ENCODE results near the gene LDHAL6B. TPM values are rescaled to one million over a fixed set of nuclear protein-coding genes. Genes with fewer than 3 reads are reported as not detected.

The LDHAL6B gene
- total RNA-seq, 1 experiment from 2014 or later: not detected

DNA sequence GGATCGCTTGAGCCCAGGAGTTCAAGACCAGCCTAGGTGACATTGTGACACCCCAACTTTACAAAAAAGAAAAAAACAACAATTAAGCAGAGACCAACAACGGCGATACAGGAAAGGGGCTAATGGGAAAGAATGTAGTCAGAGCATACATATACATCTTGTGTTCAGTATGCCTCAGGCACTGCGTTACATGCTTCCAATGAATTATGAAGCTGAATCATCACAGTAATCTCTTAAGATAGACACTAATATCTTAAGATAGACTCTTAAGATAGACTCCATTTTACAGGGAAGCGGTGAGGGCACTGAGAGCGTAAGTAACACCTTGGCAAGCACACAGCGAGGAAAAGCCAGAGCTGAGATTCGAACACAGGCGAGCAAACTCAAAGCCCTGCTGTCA is 6.1 kb upstream of the LDHAL6B start:
- no peak for DNase-seq (ENCODE audit: low read depth, low spot score)
- in situ Hi-C loops (cut with HindIII; ENCODE audit: low pct_unique_long_range_greater_than_20kb, low sequenced_read_pairs): no loop called here

DNA sequence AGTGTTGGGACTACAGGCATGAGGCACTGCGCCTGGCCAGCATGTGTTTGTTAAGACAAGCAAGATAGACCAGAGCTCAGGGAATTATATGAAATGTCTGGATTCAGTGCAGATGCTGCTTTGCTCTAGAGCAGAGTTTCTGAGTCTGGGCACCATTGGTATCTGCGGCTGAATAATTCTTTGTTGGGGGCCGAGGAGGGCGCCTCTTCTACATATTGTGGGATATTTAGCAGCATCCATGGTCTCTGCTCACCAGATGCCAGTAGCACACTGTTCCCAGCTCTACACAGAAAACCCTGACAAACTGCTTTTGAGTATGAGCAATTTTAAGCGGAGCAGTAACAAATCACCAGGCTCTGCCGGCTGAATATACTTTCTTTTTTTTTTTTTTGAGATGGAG is 3.6 kb upstream of the LDHAL6B start:
- in situ Hi-C loops (cut with HindIII; ENCODE audit: low pct_unique_long_range_greater_than_20kb, low sequenced_read_pairs): no loop called here
- no peak for DNase-seq (ENCODE audit: low read depth, low spot score)

DNA sequence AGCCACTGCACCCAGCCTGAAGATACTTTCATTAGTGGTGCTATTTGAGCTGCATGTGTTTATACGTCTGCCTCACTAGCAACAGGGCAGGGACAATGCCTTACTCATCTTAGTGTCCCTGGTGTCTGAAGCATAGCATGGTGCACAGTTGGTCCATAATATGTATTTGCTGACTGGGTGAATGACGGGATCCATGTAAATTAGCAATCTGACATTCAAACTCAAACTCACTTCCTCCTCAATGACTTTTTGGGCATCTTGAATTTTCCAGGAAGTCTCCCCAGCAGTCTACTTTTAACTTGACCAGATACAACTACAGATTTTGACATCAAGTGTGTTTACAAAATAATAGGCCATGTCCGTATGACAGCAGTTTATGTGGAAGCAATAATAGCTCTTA is 3.0 kb upstream of the LDHAL6B start:
- DNase-seq (ENCODE audit: low read depth, low spot score): no peak

DNA sequence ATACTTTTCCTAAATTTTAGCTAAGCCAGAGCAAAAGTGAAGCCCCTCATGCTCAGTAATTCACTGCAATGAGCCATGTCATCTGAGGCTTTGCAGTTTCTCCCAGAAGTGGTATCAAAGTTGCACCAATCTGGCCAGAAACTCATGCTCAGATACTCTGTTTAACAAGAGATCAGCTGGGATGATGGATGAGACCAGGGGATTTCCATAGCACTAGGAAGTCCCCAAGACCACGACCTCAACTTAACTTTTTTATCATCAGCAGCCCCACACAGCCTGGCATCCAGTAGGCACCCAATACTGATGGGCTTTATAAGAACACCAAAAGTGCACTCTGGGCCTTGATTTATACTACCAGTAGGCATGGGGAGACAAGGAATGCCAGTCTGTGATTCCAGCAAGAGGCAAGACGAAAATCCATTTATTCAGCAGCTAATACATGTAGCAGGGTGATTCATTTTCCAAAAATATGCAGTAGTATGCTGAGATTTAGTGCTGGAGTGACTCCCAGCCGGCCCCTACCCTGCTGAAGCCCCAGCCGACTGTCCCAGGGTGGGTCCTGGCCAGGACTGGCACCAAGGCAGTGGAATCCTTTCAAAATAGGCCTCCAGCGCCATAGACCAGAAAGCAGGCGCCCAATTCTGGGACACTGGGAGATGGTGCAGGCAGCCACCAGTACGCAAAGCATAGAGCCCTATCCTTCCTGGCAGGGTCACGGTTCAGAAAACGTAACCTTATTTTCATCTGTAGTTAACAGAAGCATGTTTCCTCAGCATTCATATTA is 612 bp upstream of the LDHAL6B start:
- in situ Hi-C loops (cut with HindIII; ENCODE audit: low pct_unique_long_range_greater_than_20kb, low sequenced_read_pairs): no loop called here
- no peak for DNase-seq (ENCODE audit: low read depth, low spot score)

More for the DNA sequence above, 3.0 kb upstream of the LDHAL6B start:
- in situ Hi-C loops (cut with HindIII; ENCODE audit: low pct_unique_long_range_greater_than_20kb, low sequenced_read_pairs): no loop called here

DNA sequence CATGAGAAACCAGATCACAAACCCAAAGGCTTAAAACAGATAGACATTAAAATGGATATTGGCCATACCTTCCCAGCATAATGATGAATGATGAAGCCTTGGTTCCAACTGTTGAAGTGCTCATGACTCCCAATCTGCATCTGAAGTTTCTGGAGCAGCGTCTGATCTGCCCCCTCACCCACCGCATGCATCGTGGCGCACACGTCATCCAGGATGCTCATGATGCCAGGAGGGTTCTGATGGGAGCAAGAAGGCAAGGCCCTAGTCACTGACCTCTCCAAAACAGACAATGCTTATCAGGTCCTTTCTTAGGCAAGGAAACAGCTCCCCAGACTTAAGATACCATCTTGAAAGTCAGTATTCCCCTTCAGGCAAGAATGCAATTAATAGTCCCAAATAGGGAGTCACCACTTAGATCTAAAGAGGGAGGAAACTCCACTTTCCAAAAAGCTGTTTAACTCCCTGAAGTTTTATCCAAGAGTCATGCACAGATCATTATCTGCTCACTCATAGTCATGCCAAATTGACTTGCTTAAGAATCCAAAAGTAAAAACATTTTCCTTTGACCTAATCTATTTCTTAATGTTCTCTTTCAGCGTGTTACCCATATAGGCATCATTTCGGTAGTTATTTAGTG is 2.1 kb downstream of the LDHAL6B start:
- no peak for DNase-seq (ENCODE audit: low read depth, low spot score)
- in situ Hi-C loops (cut with HindIII; ENCODE audit: low pct_unique_long_range_greater_than_20kb, low sequenced_read_pairs): no loop called here

DNA sequence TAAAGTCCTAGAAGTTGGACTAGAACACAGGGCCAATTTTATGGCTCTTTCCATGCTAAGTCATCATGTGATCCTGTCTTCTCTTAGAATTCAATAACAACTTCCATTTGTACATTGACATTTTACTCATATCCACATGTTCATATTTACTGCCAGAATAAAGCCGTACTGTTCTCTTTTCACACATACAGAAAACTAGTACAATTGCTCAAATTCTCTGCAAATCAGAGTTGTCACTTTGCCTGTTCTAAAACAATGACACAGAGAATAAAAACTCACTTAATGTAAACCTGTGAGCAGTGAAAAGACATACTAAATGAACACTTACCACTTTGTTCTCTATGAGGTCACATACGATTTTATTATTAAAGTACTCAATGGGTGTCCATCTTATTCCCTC is 3.5 kb downstream of the LDHAL6B start:
- DNase-seq (ENCODE audit: low read depth, low spot score): peak; percentile 96
- in situ Hi-C loops (cut with HindIII; ENCODE audit: low pct_unique_long_range_greater_than_20kb, low sequenced_read_pairs): no loop called here

DNA sequence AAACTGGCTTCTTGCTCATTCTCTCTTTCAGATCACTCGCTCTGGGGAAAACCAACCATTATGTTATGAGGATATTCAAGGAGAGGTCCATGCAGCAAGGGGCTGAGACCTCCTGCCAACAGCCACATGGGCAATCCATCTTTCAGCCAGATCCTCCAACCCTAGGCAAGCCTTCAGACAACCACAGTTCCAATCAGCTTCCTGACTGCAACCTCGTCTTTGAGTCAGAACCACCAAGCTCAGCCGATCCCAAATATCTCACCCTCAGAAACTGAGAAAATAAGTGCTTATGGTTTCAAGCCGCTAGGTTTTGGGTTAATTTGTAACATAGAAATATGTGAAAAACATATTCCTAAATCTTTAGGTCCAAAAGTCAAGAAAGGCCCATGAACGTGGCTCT is 10.3 kb downstream of the LDHAL6B start:
- in situ Hi-C loops (cut with HindIII; ENCODE audit: low pct_unique_long_range_greater_than_20kb, low sequenced_read_pairs): no loop called here
- no peak for DNase-seq (ENCODE audit: low read depth, low spot score)

DNA sequence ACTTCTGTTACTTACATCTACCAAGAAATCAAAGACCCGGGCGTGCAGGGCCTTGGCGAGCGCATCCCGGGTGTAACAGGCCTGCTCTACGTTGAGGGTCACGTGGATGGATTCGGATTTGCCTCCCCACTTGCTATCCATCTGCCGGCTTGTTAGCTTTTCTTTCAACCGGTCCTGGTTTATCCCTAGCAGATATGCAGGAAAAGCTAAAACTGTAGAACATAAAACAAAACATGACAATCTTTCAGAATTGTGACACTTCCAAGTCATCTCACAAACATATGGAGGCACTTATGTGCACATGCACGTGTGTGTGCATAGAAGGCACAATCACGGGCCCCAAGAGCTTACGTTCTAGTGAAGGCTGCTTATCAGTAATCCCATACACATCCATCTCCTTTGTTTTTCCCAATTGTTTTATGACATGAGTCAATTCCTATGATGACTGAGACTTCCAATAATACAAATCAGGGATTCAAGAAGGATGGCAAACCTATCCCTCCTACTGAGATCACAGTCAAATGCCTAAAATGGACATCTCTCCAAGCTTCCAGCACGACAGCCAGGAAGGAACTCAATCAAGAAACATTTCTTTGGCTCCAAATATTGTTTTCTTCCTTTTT is 11.3 kb downstream of the LDHAL6B start:
- DNase-seq (ENCODE audit: low read depth, low spot score): no peak
- in situ Hi-C loops (cut with HindIII; ENCODE audit: low pct_unique_long_range_greater_than_20kb, low sequenced_read_pairs): no loop called here

DNA sequence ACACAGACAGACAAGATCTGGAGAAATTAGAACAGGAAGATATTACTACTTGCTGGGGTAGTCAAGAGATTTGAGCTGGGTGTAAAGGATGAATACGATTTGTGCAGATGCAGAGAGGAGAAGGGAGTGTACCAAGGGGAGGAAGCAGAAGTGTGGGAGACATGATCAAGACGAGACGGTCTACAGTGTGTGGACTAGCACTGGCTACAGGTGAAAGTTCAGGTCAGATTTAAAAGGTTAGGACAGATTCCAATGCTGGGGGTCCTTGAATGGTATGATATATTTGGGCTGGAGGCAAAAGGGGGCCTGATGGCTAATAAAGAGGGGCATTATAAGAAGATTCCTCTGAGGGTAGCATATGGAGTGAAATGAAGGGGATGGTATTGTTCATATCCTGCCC is 12.1 kb downstream of the LDHAL6B start:
- DNase-seq (ENCODE audit: low read depth, low spot score): no peak
- in situ Hi-C loops (cut with HindIII; ENCODE audit: low pct_unique_long_range_greater_than_20kb, low sequenced_read_pairs): no loop called here

DNA sequence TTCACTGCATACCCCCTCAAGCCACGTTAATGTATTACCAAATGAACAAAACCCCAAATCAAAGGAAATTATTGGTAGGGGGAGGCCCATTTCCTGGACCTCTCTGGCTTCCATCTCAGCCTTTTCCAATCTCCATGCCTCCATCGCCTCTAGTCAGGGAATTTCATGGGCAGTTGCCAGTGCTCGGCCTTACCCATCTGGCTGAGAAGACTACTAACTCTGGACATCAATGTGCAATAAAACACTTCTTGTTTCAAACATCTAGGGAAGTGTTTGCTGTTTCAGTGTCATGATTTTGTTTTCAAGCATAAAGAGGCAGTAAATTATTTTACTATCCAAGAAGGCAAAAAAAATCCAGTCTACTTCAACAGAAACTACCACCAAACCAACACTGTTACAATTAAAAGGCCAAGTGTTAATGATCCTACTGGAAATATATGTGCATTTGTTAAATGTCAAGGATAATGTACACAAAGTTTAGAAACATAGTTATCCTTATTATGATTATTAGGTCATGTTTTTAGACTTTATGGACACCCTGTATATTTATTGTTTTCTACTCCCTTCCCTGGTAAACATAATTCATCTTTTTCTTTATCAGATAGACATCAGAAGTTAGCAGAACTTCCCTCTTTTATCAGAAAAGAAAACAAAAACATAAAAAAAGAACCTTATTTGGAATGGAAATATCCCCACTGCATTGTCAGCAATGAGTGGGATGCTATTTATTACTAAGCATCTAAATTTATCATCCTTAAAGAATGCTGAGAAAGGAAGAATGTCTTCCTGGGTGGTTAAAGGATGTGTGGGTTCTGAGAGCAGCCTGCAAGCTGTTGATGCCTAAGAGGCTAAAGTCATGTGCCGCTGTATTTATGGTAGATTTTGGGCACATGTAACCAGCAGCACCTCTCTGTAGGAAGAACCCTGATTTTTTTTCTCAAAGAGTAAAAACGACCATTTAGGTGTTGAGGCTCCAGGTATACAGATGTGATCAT is 15.2 kb downstream of the LDHAL6B start:
- DNase-seq (ENCODE audit: low read depth, low spot score): no peak
- in situ Hi-C loops (cut with HindIII; ENCODE audit: low pct_unique_long_range_greater_than_20kb, low sequenced_read_pairs): no loop called here

DNA sequence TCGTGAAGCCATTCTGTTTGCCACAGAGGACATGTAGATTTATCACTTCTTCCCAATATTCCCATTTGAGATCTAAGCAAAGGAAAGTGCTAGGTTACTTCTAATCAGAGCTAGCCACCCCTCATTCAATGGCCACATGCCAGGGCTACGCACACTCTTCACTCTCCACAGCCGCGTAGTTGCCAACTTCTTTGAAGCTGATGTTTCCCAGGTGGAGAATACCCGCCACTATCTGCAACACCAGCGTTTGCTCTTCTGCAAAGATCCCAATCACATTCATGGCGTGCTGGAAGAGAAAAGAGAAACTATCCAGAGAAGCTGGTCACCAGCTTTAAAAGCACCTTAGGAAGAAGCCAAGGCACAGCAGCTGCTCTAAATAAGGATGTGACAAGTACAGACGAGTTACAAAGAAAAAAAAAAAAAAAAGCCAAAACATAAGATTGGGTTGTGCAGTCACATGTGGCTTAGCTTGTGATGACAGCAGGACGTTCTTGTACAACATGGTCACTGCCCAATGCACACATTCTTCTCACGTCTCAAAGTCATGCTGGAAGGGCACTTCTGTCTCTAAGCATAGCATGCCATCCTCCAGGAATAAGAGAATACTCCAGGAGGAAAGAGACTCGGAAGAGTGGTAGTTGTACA is 16.4 kb downstream of the LDHAL6B start:
- in situ Hi-C loops (cut with HindIII; ENCODE audit: low pct_unique_long_range_greater_than_20kb, low sequenced_read_pairs): no loop called here
- no peak for DNase-seq (ENCODE audit: low read depth, low spot score)

DNA sequence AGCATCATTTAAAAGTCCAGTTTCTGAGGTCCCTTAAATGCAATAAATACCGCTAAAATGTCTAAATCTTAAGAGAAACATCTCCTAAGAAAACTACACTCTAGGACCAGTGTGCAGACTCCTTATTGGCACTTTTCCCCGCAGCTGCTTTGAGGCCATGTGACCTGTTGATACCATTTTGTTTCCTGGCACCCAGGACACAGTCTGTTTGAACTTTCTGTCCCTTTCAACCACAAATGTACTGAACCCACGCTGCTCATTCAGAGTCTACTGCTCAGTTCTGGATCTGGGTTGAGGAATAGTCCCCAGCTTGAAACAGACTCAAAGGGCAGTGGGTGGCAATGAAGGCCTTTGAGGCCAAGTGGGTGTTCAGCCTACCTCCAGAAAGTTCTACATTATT is 17.1 kb downstream of the LDHAL6B start:
- in situ Hi-C loops (cut with HindIII; ENCODE audit: low pct_unique_long_range_greater_than_20kb, low sequenced_read_pairs): no loop called here
- no peak for DNase-seq (ENCODE audit: low read depth, low spot score)

DNA sequence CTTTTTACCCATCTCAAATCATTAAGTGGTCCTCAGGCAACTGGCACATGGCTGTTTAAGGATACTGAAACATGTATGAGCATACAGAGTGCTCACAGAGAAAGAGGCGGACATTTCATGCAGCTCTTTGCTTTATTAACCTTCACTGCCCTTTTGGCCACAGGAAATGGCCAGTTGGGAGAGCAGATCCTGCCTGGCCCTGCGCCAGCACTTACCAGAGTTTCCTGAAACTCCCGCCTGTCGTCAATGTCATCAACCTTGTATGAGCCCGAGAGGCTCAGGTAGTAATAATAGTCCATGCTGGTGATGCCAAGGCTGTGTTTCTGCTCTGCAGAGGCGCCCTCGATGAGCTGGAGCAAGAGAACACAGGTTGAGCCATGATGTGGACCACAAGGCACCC is 17.8 kb downstream of the LDHAL6B start:
- no peak for DNase-seq (ENCODE audit: low read depth, low spot score)
- in situ Hi-C loops (cut with HindIII; ENCODE audit: low pct_unique_long_range_greater_than_20kb, low sequenced_read_pairs): no loop called here

DNA sequence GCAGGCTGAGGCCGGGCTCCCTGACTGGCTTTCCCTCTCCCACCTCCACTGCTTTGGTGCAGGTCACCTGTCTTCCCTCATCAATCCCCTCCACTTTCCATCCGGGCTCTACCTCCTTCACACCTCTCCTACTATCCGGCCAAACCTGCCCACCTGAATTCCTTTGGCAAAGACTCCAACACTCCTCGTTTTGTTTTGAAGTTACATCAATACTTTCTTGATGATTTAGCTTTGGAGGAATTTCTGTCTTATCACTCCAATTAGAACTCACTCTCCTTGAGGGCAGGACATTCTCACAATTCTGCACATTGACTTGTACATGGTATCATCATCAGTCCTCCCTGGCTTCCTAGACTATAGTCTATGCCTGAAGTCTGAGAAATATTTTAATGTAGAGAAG is 20.4 kb downstream of the LDHAL6B start:
- in situ Hi-C loops (cut with HindIII; ENCODE audit: low pct_unique_long_range_greater_than_20kb, low sequenced_read_pairs): no loop called here

DNA sequence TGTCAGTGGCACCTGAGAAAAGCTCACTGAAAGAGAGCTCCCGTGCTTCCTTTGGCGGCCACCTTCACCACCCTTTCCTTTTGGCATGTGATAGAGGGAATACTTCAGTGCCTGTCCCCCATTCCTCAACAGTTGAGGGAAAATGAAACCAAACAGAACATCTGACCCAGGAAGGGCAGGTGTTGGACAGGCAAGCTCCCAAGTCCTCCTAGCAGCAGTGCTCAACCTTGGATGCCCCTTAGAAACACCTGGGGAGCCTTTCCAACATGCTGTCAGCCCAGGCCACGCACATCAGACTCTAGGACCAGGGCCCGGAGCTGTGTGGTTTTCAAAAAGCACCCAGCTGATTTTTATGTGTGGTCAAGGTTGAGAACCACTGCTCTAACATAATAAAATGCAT is 22.4 kb downstream of the LDHAL6B start:
- in situ Hi-C loops (cut with HindIII; ENCODE audit: low pct_unique_long_range_greater_than_20kb, low sequenced_read_pairs): no loop called here
- DNase-seq (ENCODE audit: low read depth, low spot score): no peak

More for the DNA sequence above, 20.4 kb downstream of the LDHAL6B start:
- no peak for DNase-seq (ENCODE audit: low read depth, low spot score)

DNA sequence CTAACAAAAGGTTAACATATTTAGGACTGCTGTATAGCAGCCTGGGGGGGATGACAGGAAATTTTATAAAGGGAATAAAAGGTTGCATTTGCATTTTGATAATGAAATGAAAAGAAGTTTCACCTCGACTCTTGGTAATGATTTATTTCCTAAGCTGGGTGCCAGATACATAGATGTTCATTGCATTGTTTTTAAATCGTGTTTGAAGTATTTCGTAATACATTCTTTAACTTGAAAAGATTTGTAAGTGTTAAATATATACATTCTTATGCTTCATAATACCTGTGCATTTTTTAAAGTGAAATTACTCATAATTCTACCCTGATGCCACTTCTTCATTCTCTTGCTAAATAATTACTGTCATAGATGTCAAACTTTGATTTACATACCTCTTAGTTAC is 22.8 kb downstream of the LDHAL6B start:
- in situ Hi-C loops (cut with HindIII; ENCODE audit: low pct_unique_long_range_greater_than_20kb, low sequenced_read_pairs): no loop called here
- no peak for DNase-seq (ENCODE audit: low read depth, low spot score)

DNA sequence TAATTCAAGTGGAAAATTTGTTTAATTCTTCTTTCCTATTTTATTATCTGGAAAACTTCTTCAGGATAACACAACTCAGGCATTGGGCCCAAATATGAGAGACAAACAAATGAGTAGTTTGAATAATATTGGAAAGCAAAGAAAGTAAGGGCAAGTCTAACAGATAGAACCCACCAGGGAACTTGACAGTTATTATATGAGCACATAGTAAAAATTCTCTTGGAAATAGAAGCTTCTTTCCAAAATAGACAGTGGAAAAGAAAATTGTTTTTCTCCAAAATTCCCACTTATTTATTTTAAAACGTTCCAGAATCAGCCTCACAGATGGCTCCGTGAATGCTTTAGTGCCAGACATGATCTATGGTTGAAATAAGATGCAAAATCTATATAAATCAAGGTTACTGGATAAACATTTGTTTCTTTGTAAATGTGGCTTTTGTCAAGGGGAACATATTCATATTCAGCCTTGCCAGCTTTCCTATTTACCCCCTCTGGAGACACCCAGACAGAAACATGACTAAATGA is 23.9 kb downstream of the LDHAL6B start:
- in situ Hi-C loops (cut with HindIII; ENCODE audit: low pct_unique_long_range_greater_than_20kb, low sequenced_read_pairs): no loop called here
- DNase-seq (ENCODE audit: low read depth, low spot score): no peak

All from SK-MEL-5 (cell line).